ENCODE results near the gene SATB2. TPM values are rescaled to one million over a fixed set of nuclear protein-coding genes. Genes with fewer than 3 reads are reported as not detected.
A peak's percentile ranks its signal among the peaks of the same experiment; 100 is the strongest.

The SATB2 gene
- total RNA-seq, 1 experiment from 2014 or later = 22.1 TPM

DNA sequence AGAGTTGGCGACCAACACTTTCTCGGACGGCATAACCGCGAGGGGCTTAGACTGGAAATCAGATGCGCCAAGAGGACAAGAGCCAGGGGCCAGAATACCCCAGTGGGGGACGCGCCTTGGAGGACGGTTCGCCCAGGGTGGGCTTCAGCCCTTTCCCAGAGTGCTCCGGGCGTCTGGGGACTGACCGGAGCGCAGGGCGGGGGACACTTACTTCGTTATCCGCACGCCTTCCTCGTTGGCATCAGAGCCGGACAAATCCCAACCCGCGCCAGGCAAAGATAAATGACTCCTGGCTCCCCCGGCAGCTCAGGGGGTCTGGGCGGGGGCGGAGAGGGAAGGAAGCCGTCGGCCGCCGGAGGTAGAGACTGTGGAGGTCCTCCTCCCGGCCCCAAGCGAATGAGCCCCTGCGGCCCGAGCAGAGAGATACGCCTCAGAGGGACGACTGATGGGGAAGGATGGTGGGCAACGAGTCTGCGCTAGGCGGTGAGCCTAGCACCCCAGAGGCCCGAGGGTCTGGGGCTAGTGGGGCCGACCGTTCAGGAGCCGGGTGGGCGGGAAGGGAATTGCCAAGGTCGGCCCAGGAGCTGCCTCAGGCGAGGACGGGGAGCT, 4.7 kb upstream of the SATB2 start (continued):
- TF ChIP-seq, protein P1, sequence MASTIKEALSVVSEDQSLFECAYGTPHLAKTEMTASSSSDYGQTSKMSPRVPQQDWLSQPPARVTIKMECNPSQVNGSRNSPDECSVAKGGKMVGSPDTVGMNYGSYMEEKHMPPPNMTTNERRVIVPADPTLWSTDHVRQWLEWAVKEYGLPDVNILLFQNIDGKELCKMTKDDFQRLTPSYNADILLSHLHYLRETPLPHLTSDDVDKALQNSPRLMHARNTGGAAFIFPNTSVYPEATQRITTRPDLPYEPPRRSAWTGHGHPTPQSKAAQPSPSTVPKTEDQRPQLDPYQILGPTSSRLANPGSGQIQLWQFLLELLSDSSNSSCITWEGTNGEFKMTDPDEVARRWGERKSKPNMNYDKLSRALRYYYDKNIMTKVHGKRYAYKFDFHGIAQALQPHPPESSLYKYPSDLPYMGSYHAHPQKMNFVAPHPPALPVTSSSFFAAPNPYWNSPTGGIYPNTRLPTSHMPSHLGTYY (CRISPR knock-in tag; IDR thresholded peaks at IDR 0.05) = no peak
- TF ChIP-seq, protein P2, sequence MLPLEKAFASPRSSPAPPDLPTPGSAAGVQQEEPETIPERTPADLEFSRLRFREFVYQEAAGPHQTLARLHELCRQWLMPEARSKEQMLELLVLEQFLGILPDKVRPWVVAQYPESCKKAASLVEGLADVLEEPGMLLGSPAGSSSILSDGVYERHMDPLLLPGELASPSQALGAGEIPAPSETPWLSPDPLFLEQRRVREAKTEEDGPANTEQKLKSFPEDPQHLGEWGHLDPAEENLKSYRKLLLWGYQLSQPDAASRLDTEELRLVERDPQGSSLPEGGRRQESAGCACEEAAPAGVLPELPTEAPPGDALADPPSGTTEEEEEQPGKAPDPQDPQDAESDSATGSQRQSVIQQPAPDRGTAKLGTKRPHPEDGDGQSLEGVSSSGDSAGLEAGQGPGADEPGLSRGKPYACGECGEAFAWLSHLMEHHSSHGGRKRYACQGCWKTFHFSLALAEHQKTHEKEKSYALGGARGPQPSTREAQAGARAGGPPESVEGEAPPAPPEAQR (CRISPR knock-in tag; IDR thresholded peaks at IDR 0.05) = no peak
- TF ChIP-seq CREM (CRISPR knock-in tag; IDR thresholded peaks at IDR 0.05) = no peak
- TF ChIP-seq, protein P3, sequence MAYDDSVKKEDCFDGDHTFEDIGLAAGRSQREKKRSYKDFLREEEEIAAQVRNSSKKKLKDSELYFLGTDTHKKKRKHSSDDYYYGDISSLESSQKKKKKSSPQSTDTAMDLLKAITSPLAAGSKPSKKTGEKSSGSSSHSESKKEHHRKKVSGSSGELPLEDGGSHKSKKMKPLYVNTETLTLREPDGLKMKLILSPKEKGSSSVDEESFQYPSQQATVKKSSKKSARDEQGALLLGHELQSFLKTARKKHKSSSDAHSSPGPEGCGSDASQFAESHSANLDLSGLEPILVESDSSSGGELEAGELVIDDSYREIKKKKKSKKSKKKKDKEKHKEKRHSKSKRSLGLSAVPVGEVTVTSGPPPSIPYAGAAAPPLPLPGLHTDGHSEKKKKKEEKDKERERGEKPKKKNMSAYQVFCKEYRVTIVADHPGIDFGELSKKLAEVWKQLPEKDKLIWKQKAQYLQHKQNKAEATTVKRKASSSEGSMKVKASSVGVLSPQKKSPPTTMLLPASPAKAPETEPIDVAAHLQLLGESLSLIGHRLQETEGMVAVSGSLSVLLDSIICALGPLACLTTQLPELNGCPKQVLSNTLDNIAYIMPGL (CRISPR knock-in tag; IDR thresholded peaks at IDR 0.05) = no peak
- no peak for TF ChIP-seq ZNF121 (CRISPR knock-in tag; IDR thresholded peaks at IDR 0.05)
- TF ChIP-seq MYBL2 (CRISPR knock-in tag; IDR thresholded peaks at IDR 0.05) = no peak
- TF ChIP-seq, protein P4, sequence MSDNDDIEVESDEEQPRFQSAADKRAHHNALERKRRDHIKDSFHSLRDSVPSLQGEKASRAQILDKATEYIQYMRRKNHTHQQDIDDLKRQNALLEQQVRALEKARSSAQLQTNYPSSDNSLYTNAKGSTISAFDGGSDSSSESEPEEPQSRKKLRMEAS (CRISPR knock-in tag; IDR thresholded peaks at IDR 0.05) = no peak

DNA sequence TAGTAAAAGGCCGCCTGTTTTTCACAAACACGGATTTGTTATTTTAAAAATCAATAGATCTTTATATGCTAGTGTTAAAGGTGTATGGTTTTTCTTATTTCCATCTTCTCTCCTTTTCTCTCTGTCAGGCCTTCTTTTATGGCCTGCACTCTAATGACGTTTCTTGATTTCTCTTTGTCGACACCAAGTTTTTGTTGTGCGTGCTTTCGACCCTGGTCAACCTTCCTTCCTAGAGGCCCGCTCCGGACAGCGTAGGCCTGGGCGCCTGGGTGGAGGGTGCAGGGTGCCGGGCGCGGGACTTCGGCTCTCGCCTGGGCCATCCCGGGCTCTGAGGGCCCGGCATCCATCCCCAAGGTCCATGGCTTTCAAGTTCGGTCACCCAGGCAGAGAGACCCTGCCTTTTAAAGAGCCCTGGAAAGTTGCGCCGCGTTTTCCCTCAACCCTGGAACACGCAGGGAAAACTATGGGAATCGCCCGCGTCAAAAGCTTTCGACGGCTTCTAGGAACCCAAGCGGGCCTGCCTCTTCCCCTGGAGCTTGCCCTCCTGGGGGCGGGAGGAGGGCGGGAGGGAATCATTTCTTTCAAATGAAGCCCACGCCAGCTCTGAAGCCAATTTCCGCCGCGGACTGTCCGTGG, 4.1 kb upstream of the SATB2 start:
- no peak for DNase-seq (ENCODE audit: low spot score)
- no peak overlapping the region for H3K27ac Mint-ChIP-seq
- peak overlapping the region; percentile 88 for H3K4me3 Mint-ChIP-seq
- H3K36me3 Mint-ChIP-seq = no peaks in the 10 kb centered on the region
- ATAC-seq = no peak
- ChIA-PET CTCF (interaction anchor here (1.7 kb wide), 1 partner anchor 10 kb away, joined by 11 read pairs; no protein-coding TSS in a partner anchor), POLR2A (no interaction called here)
- no peaks in the 10 kb centered on the region for H3K9me3 Mint-ChIP-seq
- H3K27me3 Mint-ChIP-seq (ENCODE audit: low read depth) = peaks cover 75% of the 10 kb centered on the region
- TF ChIP-seq CREM (CRISPR knock-in tag; IDR thresholded peaks at IDR 0.05) (no peak), ELF4 (CRISPR knock-in tag; IDR thresholded peaks at IDR 0.05; ENCODE audit: low read depth) (no peak), ZNF416 (CRISPR knock-in tag; IDR thresholded peaks at IDR 0.05) (no peak), NFATC4 (CRISPR knock-in tag; IDR thresholded peaks at IDR 0.05) (no peak), KAT7 (CRISPR knock-in tag; IDR thresholded peaks at IDR 0.05; ENCODE audit: borderline replicate concordance) (peak; percentile 73; the same call in 1 of the 2 replicates)
- TF ChIP-seq, protein P2 (CRISPR knock-in tag; IDR thresholded peaks at IDR 0.05) = no peak
- TF ChIP-seq, protein P3 (CRISPR knock-in tag; IDR thresholded peaks at IDR 0.05) = 0 out of 2 replicates have a peak, but pooled peaks have one; percentile 30
- peaks cover 39% of the 10 kb centered on the region for H3K4me1 Mint-ChIP-seq

Data from WTC11 (cell line).